GM12874 (cell line): ENCODE data around the gene FAM3D.

Experiments used
- TF ChIP-seq, protein P1 (sequence below): IDR thresholded peaks from 2 replicates; pipeline ENCODE4 v1.5.1; 2011; ENCODE audit warnings: low read depth, mild to moderate bottlenecking, control low read depth, low read length, moderate library complexity; ENCODE audit not compliant: insufficient read depth

FAM3D gene

DNA sequence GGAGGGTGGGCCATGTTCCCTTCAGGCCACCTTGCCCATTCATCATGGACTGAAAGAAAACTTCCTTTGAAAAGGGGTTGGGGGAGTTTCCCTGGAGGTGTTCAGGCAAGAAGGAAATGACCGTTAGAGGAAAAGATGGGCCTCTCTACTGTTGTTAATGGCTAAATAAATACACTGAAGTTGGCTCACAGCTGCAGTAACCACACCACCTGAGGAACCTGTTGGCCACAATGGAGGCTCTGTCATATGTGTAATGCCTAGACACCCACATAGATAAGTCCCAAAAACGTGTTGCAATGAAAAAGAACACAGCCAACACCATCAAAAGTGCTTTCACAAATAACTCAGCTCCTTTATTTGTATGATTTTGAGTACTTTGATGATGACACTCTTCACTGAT lies 38.2 kb upstream of the FAM3D start:
- TF ChIP-seq, protein P1, sequence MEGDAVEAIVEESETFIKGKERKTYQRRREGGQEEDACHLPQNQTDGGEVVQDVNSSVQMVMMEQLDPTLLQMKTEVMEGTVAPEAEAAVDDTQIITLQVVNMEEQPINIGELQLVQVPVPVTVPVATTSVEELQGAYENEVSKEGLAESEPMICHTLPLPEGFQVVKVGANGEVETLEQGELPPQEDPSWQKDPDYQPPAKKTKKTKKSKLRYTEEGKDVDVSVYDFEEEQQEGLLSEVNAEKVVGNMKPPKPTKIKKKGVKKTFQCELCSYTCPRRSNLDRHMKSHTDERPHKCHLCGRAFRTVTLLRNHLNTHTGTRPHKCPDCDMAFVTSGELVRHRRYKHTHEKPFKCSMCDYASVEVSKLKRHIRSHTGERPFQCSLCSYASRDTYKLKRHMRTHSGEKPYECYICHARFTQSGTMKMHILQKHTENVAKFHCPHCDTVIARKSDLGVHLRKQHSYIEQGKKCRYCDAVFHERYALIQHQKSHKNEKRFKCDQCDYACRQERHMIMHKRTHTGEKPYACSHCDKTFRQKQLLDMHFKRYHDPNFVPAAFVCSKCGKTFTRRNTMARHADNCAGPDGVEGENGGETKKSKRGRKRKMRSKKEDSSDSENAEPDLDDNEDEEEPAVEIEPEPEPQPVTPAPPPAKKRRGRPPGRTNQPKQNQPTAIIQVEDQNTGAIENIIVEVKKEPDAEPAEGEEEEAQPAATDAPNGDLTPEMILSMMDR = no peak

DNA sequence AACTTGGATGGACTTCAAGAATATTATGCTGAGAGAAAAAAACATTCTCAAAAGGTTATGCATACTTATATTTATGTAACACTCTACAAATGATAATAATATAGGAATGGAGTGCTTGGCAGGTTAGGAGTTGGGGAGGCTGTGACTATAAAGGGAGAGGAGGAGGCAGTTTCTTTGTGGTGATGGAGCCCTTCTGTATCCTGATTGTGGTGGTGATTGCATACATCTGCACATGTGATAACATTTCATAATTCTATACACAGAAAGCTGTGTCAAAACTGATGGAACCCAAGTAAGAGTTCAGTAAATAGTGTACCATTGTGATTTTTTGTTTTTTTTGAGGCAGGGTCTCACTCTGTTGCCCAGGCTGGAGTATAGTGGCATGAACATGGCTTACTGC lies 31.7 kb upstream of the FAM3D start:
- TF ChIP-seq, protein P1 = no peak

GRCh38 chr3:58697561-58697960 lies 31.0 kb upstream of the FAM3D start:
- TF ChIP-seq, protein P1 = no peak

GRCh38 chr3:58696093-58696492 lies 29.5 kb upstream of the FAM3D start:
- TF ChIP-seq, protein P1 = no peak

- TF ChIP-seq, protein P1 = no peak
These were observed 27.6 kb upstream of the FAM3D start for GRCh38 chr3:58693940-58694850.

DNA sequence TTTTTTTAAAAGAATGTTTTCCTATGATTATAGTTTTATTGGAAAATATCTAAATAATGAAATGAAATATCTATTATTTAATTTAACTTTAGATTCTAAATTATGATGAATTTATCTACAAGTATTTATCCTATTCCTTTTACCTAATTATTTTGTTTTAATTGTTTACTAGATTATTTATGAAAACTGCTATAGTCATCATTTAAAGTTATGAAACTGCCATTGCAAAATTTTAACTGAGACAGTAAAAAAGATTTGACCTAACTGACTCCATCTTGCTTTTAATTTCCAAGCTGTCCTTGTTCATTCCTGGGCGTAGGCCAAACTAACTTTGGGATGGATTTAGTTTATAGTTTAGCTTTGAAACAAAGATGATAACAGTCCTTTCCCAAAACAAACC lies 25.9 kb upstream of the FAM3D start:
- TF ChIP-seq, protein P1 = no peak

DNA sequence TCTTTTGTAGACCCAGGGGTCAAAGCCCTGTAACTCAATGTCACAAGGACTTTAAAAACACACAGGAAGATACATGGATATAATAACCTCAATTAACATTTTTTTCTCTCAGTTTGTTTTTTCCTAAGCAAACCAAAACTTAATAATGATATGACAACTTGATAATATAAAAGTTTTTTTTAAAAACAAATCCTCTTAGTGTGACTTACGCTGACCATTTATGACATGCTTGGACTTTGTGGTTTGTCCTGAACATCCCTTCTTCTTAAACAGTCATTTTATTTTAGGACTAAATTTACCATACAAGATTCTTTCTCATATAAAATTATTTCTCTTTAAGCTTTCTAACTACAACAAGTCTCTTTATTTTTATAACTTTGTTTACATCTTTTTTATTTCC lies 25.4 kb upstream of the FAM3D start:
- TF ChIP-seq, protein P1 = no peak
